GM23338 (cell line): ENCODE data around the gene LAMC2. TPM values are rescaled to one million over a fixed set of nuclear protein-coding genes. Genes with fewer than 3 reads are reported as not detected.

Experiments used
- ATAC-seq: fragments of 200-7000 bp; cut with Tn5 transposase; 3 replicates; pipeline ENCODE4 v1.9.1; 2020
- DNase-seq: peaks from one replicate; pipeline ENCODE4 v3.0.0-alpha.2; 2015; ENCODE audit warnings: low spot score
- H2AFZ ChIP-seq: fragments of 200-600 bp; sonication (generic); 2 replicates; pipeline ENCODE4 v1.8.0; 2016; ENCODE audit warnings: antibody characterized with exemption, mild to moderate bottlenecking, moderate library complexity
- H3F3A ChIP-seq: fragments of 200-600 bp; sonication (generic); replicated peaks from 2 replicates; pipeline ENCODE4 v1.8.0; 2017; ENCODE audit warnings: antibody characterized with exemption, mixed run types, low read depth
- H3K27ac ChIP-seq: fragments of 200-600 bp; sonication (generic); 2 replicates; pipeline ENCODE4 v1.6.1; 2016; ENCODE audit warnings: low read depth
- H3K27me3 ChIP-seq: fragments of 200-600 bp; sonication (generic); 2 replicates; pipeline ENCODE4 v1.8.0; 2016; ENCODE audit warnings: mild to moderate bottlenecking, mixed run types, moderate library complexity; ENCODE audit not compliant: insufficient read depth
- H3K36me3 ChIP-seq: fragments of 200-600 bp; sonication (generic); 2 replicates; pipeline ENCODE4 v1.8.0; 2016; ENCODE audit warnings: mild to moderate bottlenecking; ENCODE audit not compliant: insufficient read depth
- H3K4me1 ChIP-seq: fragments of 200-600 bp; sonication (generic); 2 replicates; pipeline ENCODE4 v1.8.0; 2016; ENCODE audit warnings: mild to moderate bottlenecking, moderate library complexity; ENCODE audit not compliant: insufficient read depth
- H3K4me2 ChIP-seq: fragments of 200-600 bp; sonication (generic); 2 replicates; pipeline ENCODE4 v1.7.1; 2017; ENCODE audit warnings: mixed run types
- H3K4me3 ChIP-seq: fragments of 200-600 bp; sonication (generic); 2 replicates; pipeline ENCODE4 v1.6.1; 2016; ENCODE audit warnings: mixed run types
- H3K79me2 ChIP-seq: fragments of 200-600 bp; sonication (generic); replicated peaks from 2 replicates; pipeline ENCODE4 v1.8.0; 2017; ENCODE audit warnings: mild to moderate bottlenecking; ENCODE audit not compliant: insufficient read depth
- H3K9me2 ChIP-seq: fragments of 200-600 bp; sonication (generic); 2 replicates; pipeline ENCODE4 v1.8.0; 2017; ENCODE audit not compliant: insufficient read depth
- H4K20me1 ChIP-seq: fragments of 200-600 bp; sonication (generic); replicated peaks from 2 replicates; pipeline ENCODE4 v1.8.0; 2017; ENCODE audit warnings: mild to moderate bottlenecking; ENCODE audit not compliant: insufficient read depth
- H3K27ac Mint-ChIP-seq: 2 replicates; pipeline ENCODE4 v1.8.0; 2020; ENCODE audit warnings: inconsistent platforms, mild to moderate bottlenecking, moderate library complexity, mixed read lengths
- H3K27me3 Mint-ChIP-seq: 3 replicates; pipeline ENCODE4 v1.8.0; 2022; ENCODE audit warnings: low read depth, mild to moderate bottlenecking, moderate library complexity, mixed read lengths, inconsistent platforms; ENCODE audit not compliant: insufficient read depth, poor library complexity
- H3K36me3 Mint-ChIP-seq: 3 replicates; pipeline ENCODE4 v1.8.0; 2021; ENCODE audit warnings: low read depth, mild to moderate bottlenecking, inconsistent platforms, moderate library complexity, mixed read lengths
- H3K4me1 Mint-ChIP-seq: 3 replicates; pipeline ENCODE4 v1.8.0; 2020; ENCODE audit warnings: mild to moderate bottlenecking, inconsistent platforms, mixed read lengths
- H3K4me3 Mint-ChIP-seq: 3 replicates; pipeline ENCODE4 v1.8.0; 2021; ENCODE audit warnings: moderate library complexity, mild to moderate bottlenecking, inconsistent platforms, mixed read lengths
- H3K9me3 Mint-ChIP-seq: 3 replicates; pipeline ENCODE4 v1.8.0; 2020; ENCODE audit warnings: moderate library complexity, mild to moderate bottlenecking, inconsistent platforms, mixed read lengths
- CREB1 ChIP-seq: fragments of 250-450 bp; sonication (Bioruptor Pico); IDR thresholded peaks from 2 replicates; pipeline ENCODE4 v1.5.0; 2020; ENCODE audit warnings: low read depth, mild to moderate bottlenecking, moderate library complexity
- ETS1 ChIP-seq: IDR thresholded peaks from 2 replicates; pipeline ENCODE4 v1.6.1; 2016; ENCODE audit warnings: antibody characterized with exemption
- EZH2 ChIP-seq: fragments of 200-600 bp; sonication (generic); IDR thresholded peaks from one replicate; pipeline ENCODE4 v1.8.0; 2017; ENCODE audit warnings: antibody characterized with exemption, mild to moderate bottlenecking, low read depth; ENCODE audit not compliant: unreplicated experiment
- EZH2phosphoT487 ChIP-seq: fragments of 200-600 bp; sonication (generic); IDR thresholded peaks from one replicate; pipeline ENCODE4 v1.8.1; 2018; ENCODE audit warnings: antibody characterized with exemption; ENCODE audit not compliant: unreplicated experiment
- JUNB ChIP-seq: IDR thresholded peaks from one replicate; pipeline ENCODE4 v1.6.1; 2016; ENCODE audit warnings: antibody characterized with exemption; ENCODE audit not compliant: unreplicated experiment
- NANOG ChIP-seq: IDR thresholded peaks from 2 replicates; pipeline ENCODE4 v1.6.1; 2016; ENCODE audit warnings: antibody characterized with exemption, borderline replicate concordance
- POLR2AphosphoS5 ChIP-seq: IDR thresholded peaks from 2 replicates; pipeline ENCODE4 v1.6.1; 2016; ENCODE audit warnings: antibody characterized with exemption, low read depth
- STAT1 ChIP-seq: IDR thresholded peaks from one replicate; pipeline ENCODE4 v1.6.1; 2016; ENCODE audit warnings: antibody characterized with exemption; ENCODE audit not compliant: unreplicated experiment
- ZNF114 ChIP-seq: fragments of 250-450 bp; sonication (Bioruptor Pico); IDR thresholded peaks from 2 replicates; pipeline ENCODE4 v1.5.0; 2020; ENCODE audit warnings: mild to moderate bottlenecking, moderate library complexity
- ZNF331 ChIP-seq: fragments of 250-450 bp; sonication (Bioruptor Pico); IDR thresholded peaks from 2 replicates; pipeline ENCODE4 v1.5.0; 2020; ENCODE audit warnings: low read depth, mild to moderate bottlenecking, moderate library complexity
- polyA plus RNA-seq: library from polyadenylated mRNA; unstranded; fragments of >200 nt; fragmentation: Nextera tagmentation; extraction: Ambion mirVana; gene quantifications from 2 replicates; pipeline ENCODE4 v1.2.1, GENCODE V29; 2016
- total RNA-seq: library from RNA; depleted of rRNA; stranded (reverse); fragments of >200 nt; shearing (Covaris generic); gene quantifications from 2 replicates; pipeline ENCODE4 v1.2.3, GENCODE V29; 2014
- TF ChIP-seq, protein P1 (sequence below): IDR thresholded peaks from one replicate; pipeline ENCODE4 v1.6.1; 2018; ENCODE audit warnings: antibody characterized with exemption; ENCODE audit not compliant: unreplicated experiment
- TF ChIP-seq, protein P2 (sequence below): fragments of 250-450 bp; sonication (Bioruptor Pico); IDR thresholded peaks from 2 replicates; pipeline ENCODE4 v1.5.0; 2020; ENCODE audit warnings: mild to moderate bottlenecking, moderate library complexity
- TF ChIP-seq, protein P3 (sequence below), 2 experiments: fragments of 200-600 bp in 1 of 2; sonication (generic) in 1 of 2; conservative IDR thresholded peaks; 2 replicates each; pipeline versions ENCODE4 v1.5.1 to v1.6.1; 2016 to 2017; ENCODE audit warnings: antibody characterized with exemption in 2 of 2, low read depth in 2 of 2, mild to moderate bottlenecking in 2 of 2, moderate library complexity in 1 of 2

Gene LAMC2
- total and polyA plus RNA-seq, 2 experiments from 2014 or later = 4.3 to 19.5 TPM

DNA sequence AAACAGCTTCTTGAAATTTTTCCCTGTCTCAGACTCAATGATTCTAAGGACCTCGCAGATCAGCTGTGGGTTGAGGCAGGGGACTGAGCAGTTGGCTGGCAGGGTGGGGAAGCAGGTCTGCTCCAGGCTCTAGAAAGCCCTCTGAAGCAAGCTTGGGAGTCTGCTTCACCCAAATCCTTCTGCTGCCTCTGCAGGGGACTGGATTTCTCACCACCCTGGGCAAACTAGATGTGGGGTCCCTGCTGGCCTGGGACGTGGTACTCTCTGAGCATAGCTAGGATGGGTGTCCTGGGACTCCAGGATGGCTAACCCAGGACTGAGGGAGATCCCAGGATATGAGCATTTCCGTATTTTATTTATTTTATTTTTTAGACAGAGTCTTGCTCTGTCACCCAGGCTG, 89.3 kb downstream of the LAMC2 start:
- Histone ChIP-seq H3K27me3 (no peaks in the 10 kb centered on the region), H3K4me3 (no peak overlapping the region), H3F3A (peaks cover 6% of the 10 kb centered on the region; the same call in 1 of the 2 replicates), H3K4me2 (no peak overlapping the region), H3K27ac (no peak overlapping the region), H3K79me2 (no peaks in the 10 kb centered on the region), H3K36me3 (no peaks in the 10 kb centered on the region), H3K9me2 (no peaks in the 10 kb centered on the region), H4K20me1 (no peaks in the 10 kb centered on the region), H3K4me1 (peaks cover 18% of the 10 kb centered on the region), H2AFZ (no peak overlapping the region)
- DNase-seq = no peak
- peaks cover 24% of the 10 kb centered on the region for H3K4me1 Mint-ChIP-seq
- ATAC-seq = no peak
- TF ChIP-seq JUNB (no peak), ZNF114 (CRISPR knock-in tag) (no peak), EZH2phosphoT487 (no peak), NANOG (no peak), ZNF331 (CRISPR knock-in tag) (no peak), CREB1 (CRISPR knock-in tag) (no peak), EZH2 (no peak), STAT1 (no peak), POLR2AphosphoS5 (no peak), ETS1 (no peak)
- TF ChIP-seq, protein P1, sequence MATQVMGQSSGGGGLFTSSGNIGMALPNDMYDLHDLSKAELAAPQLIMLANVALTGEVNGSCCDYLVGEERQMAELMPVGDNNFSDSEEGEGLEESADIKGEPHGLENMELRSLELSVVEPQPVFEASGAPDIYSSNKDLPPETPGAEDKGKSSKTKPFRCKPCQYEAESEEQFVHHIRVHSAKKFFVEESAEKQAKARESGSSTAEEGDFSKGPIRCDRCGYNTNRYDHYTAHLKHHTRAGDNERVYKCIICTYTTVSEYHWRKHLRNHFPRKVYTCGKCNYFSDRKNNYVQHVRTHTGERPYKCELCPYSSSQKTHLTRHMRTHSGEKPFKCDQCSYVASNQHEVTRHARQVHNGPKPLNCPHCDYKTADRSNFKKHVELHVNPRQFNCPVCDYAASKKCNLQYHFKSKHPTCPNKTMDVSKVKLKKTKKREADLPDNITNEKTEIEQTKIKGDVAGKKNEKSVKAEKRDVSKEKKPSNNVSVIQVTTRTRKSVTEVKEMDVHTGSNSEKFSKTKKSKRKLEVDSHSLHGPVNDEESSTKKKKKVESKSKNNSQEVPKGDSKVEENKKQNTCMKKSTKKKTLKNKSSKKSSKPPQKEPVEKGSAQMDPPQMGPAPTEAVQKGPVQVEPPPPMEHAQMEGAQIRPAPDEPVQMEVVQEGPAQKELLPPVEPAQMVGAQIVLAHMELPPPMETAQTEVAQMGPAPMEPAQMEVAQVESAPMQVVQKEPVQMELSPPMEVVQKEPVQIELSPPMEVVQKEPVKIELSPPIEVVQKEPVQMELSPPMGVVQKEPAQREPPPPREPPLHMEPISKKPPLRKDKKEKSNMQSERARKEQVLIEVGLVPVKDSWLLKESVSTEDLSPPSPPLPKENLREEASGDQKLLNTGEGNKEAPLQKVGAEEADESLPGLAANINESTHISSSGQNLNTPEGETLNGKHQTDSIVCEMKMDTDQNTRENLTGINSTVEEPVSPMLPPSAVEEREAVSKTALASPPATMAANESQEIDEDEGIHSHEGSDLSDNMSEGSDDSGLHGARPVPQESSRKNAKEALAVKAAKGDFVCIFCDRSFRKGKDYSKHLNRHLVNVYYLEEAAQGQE = no peak
- TF ChIP-seq, protein P2, sequence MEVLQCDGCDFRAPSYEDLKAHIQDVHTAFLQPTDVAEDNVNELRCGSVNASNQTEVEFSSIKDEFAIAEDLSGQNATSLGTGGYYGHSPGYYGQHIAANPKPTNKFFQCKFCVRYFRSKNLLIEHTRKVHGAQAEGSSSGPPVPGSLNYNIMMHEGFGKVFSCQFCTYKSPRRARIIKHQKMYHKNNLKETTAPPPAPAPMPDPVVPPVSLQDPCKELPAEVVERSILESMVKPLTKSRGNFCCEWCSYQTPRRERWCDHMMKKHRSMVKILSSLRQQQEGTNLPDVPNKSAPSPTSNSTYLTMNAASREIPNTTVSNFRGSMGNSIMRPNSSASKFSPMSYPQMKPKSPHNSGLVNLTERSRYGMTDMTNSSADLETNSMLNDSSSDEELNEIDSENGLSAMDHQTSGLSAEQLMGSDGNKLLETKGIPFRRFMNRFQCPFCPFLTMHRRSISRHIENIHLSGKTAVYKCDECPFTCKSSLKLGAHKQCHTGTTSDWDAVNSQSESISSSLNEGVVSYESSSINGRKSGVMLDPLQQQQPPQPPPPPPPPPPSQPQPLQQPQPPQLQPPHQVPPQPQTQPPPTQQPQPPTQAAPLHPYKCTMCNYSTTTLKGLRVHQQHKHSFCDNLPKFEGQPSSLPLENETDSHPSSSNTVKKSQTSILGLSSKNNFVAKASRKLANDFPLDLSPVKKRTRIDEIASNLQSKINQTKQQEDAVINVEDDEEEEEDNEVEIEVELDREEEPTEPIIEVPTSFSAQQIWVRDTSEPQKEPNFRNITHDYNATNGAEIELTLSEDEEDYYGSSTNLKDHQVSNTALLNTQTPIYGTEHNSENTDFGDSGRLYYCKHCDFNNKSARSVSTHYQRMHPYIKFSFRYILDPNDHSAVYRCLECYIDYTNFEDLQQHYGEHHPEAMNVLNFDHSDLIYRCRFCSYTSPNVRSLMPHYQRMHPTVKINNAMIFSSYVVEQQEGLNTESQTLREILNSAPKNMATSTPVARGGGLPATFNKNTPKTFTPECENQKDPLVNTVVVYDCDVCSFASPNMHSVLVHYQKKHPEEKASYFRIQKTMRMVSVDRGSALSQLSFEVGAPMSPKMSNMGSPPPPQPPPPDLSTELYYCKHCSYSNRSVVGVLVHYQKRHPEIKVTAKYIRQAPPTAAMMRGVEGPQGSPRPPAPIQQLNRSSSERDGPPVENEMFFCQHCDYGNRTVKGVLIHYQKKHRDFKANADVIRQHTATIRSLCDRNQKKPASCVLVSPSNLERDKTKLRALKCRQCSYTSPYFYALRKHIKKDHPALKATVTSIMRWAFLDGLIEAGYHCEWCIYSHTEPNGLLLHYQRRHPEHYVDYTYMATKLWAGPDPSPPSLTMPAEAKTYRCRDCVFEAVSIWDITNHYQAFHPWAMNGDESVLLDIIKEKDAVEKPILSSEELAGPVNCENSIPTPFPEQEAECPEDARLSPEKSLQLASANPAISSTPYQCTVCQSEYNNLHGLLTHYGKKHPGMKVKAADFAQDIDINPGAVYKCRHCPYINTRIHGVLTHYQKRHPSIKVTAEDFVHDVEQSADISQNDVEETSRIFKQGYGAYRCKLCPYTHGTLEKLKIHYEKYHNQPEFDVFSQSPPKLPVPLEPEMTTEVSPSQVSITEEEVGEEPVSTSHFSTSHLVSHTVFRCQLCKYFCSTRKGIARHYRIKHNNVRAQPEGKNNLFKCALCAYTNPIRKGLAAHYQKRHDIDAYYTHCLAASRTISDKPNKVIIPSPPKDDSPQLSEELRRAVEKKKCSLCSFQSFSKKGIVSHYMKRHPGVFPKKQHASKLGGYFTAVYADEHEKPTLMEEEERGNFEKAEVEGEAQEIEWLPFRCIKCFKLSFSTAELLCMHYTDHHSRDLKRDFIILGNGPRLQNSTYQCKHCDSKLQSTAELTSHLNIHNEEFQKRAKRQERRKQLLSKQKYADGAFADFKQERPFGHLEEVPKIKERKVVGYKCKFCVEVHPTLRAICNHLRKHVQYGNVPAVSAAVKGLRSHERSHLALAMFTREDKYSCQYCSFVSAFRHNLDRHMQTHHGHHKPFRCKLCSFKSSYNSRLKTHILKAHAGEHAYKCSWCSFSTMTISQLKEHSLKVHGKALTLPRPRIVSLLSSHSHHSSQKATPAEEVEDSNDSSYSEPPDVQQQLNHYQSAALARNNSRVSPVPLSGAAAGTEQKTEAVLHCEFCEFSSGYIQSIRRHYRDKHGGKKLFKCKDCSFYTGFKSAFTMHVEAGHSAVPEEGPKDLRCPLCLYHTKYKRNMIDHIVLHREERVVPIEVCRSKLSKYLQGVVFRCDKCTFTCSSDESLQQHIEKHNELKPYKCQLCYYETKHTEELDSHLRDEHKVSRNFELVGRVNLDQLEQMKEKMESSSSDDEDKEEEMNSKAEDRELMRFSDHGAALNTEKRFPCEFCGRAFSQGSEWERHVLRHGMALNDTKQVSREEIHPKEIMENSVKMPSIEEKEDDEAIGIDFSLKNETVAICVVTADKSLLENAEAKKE = no peak
- TF ChIP-seq, protein P3, sequence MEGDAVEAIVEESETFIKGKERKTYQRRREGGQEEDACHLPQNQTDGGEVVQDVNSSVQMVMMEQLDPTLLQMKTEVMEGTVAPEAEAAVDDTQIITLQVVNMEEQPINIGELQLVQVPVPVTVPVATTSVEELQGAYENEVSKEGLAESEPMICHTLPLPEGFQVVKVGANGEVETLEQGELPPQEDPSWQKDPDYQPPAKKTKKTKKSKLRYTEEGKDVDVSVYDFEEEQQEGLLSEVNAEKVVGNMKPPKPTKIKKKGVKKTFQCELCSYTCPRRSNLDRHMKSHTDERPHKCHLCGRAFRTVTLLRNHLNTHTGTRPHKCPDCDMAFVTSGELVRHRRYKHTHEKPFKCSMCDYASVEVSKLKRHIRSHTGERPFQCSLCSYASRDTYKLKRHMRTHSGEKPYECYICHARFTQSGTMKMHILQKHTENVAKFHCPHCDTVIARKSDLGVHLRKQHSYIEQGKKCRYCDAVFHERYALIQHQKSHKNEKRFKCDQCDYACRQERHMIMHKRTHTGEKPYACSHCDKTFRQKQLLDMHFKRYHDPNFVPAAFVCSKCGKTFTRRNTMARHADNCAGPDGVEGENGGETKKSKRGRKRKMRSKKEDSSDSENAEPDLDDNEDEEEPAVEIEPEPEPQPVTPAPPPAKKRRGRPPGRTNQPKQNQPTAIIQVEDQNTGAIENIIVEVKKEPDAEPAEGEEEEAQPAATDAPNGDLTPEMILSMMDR (conservative IDR thresholded peaks at IDR 0.05; ENCODE audit: low read depth in 2 of 2) = no peak
- no peak overlapping the region for H3K4me3 Mint-ChIP-seq
- H3K36me3 Mint-ChIP-seq = no peaks in the 10 kb centered on the region
- H3K27ac Mint-ChIP-seq = no peak overlapping the region
- no peaks in the 10 kb centered on the region for H3K27me3 Mint-ChIP-seq
- H3K9me3 Mint-ChIP-seq = no peaks in the 10 kb centered on the region
